ENCODE data around the gene SPEF1. TPM values are rescaled to one million over a fixed set of nuclear protein-coding genes. Genes with fewer than 3 reads are reported as not detected.

Gene SPEF1
- total RNA-seq, 1 experiment from 2014 or later = not detected

DNA sequence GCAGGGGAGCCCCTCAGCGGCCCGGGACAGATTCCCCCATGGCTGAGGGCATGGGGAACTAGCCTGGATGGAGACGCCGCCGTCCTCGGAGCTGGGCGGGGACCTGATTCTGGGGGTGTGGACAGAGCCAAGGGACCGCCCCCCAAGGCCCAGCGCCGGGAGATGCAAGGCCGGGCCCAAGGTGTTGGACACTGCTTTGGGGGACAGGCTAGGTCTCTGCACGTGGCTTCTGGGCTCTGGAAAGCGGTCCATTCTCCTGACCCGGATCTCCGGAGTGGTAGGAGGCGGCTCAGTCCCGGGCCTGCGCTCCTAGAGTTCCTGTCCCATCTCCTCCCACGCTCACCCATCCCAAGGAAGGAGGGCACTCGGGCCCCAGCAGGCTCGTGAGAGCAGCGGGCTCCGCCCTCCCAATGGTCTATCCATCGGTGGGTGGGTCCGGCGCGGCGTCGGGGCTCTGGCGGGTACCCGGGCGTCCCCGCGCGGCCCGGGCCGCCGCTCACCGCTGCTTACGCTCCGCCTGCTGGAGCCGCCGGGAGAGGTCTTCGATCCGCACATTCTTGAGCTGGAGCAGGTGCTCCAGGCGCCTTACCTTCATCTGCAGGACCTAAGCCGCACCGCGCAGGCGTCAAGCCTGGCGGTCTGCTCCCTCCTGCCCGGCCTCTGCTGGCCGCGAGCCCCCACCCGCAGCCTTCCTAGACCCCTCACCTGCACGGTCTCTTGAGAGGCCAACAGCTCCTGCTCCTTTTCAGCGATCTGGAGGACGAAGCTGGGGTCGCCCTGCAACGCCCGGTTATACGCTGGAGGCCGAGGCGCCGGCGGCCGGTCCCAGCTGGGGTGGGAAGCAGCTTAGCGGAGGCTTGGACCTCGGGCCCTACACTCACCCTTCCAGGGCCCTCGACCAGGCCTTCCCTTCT, 3.3 kb downstream of the SPEF1 start:
- Histone ChIP-seq H3K27me3 (replicated peaks) (peaks cover 15% of the 10 kb centered on the region), H3K36me3 (peaks cover 11% of the 10 kb centered on the region), H3K9me3 (replicated peaks) (no peaks in the 10 kb centered on the region; the same call in 1 of the 2 replicates), H3K4me3 (0 out of 2 replicates have a peak overlapping the region, but pooled peaks have one; percentile 12), H3K27ac (no peak overlapping the region), H3K4me1 (replicated peaks) (peaks cover 14% of the 10 kb centered on the region)
- DNase-seq (ENCODE audit: low read depth in 1 of 2, low spot score in 2 of 2) = no peak

DNA sequence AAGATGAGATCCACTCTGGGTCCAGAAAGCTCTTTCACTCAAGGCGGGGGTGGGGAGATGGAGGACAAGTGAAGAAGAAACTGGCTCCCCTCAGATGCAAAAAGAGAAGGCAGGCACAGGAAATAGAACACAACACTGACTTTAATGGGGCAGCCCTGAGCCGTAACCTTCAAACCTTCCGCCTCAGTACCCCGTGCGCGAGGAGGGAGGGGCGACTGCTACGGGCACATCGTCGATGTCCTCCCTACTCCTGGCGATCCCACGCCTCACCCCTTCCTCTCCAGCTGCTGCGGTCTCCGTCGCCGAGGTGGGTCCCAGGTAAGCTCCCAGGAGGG, 3.9 kb downstream of the SPEF1 start:
- H3K4me1 ChIP-seq (replicated peaks) = peaks cover 14% of the 10 kb centered on the region

DNA sequence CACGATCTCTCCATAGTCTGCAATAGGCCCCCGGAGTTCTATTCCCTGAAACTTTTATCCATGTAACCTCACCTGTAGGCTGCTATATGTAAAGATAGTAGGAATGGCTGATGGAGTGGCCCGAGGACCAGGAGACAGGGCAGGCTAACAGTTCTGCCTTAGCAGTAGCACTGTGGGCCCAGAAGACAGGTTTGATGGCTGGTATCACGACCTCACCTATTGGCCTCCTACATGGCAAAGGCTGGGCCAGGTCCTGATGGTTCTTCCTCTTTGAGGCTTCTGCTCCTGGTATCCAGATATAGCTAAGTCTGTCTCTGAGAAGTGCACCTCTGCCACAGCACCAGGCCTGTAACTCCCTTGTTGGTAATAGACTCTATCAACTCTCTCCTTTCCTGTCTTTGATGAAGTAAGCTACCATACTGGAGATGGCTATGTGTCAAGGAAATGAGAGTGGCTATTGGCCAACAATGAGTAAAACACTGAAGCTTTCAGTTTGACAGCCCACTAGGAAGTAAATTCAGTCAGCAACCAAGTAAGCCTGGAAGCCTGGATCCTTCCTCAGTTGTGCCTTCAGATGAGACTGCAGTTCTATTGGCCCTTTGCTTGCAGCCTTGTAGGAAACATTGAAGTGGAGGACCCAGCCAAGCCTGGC, 5.7 kb downstream of the SPEF1 start:
- Histone ChIP-seq H3K4me3 (no peak overlapping the region), H3K36me3 (no peaks in the 10 kb centered on the region), H3K27ac (no peak overlapping the region), H3K9me3 (replicated peaks) (no peaks in the 10 kb centered on the region; the same call in 1 of the 2 replicates), H3K27me3 (replicated peaks) (peaks cover 15% of the 10 kb centered on the region), H3K4me1 (replicated peaks) (peaks cover 9% of the 10 kb centered on the region)
- DNase-seq (ENCODE audit: low read depth in 1 of 2, low spot score in 2 of 2) = no peak

More for the DNA sequence above, 3.9 kb downstream of the SPEF1 start:
- Histone ChIP-seq H3K36me3 (peaks cover 6% of the 10 kb centered on the region), H3K27me3 (replicated peaks) (peaks cover 15% of the 10 kb centered on the region), H3K4me3 (0 out of 2 replicates have a peak overlapping the region, but pooled peaks have one; percentile 12), H3K9me3 (replicated peaks) (no peaks in the 10 kb centered on the region; the same call in 1 of the 2 replicates), H3K27ac (no peak overlapping the region)
- no peak for DNase-seq (ENCODE audit: low read depth in 1 of 2, low spot score in 2 of 2)

DNA sequence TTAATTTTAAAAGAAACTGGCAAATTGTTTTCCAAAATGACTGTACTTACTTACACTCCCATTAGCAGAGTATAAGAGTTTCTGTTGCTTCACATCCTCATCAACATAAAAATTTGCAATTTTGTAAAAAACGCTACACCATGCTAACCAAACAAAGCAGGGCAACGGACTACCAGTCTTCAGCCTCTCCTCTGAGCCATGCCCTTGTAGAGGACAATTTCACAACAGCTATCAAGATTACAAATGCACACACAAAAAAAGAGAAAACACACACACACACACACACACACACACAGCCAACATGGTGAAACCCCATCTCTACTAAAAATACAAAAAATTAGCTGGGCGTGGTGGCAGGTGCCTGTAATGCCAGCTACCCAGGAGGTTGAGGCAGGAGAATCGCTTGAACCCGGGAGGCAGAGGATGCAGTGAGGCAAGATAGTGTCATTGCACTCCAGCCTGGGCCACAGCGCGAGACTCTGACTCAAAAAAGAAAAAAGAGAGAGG, 9.6 kb downstream of the SPEF1 start:
- H3K4me3 ChIP-seq = no peak overlapping the region
- DNase-seq (ENCODE audit: low read depth in 1 of 2, low spot score in 2 of 2) = no peak
- no peaks in the 10 kb centered on the region for H3K36me3 ChIP-seq
- peaks cover 30% of the 10 kb centered on the region for H3K4me1 ChIP-seq (replicated peaks)
- no peaks in the 10 kb centered on the region; the same call in 1 of the 2 replicates for H3K9me3 ChIP-seq (replicated peaks)
- H3K27me3 ChIP-seq (replicated peaks) = no peaks in the 10 kb centered on the region
- no peak overlapping the region for H3K27ac ChIP-seq

DNA sequence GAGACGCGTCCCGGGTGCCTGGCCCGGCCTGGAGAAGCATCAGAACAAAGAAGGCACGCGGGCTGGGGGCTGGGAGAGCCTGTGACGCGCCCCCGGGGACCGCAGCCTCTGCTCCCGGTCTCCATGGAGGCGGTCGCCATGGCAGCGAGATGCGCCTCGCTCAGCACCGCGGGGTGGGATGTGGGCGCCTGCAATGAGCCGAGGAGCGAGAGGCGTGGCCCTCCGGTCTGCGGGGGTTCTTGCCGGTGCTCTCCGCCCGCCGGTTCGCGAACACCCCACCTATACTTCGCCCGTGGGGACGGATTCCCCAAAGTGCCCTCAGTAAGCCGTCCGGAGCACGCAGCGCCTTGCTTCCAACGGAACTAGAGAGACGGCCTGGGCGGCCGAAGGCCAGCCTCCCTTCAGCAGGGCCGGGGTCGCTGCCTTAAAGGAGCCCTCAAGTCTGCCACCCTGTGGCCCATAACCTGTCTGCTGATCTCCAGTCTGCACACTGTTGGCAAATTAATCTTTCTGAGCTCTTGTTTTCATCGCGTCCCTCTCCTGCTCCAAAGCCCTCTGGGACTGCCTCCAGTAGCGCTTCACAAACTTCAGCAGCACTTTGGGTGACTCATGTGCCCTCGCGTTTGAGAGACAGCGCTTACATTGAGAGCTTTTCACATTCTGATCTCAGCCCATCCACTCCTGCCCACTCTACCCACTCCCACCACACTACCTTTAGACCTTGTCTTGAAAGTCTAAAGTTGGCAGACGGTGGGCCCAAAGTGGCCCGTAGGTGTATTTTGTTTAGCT, 12.7 kb downstream of the SPEF1 start:
- H3K27ac ChIP-seq = peak overlapping the region; percentile 69
- H3K4me1 ChIP-seq (replicated peaks) = peaks cover 31% of the 10 kb centered on the region
- peak; percentile 78 to 88 for DNase-seq (ENCODE audit: low read depth in 1 of 2, low spot score in 2 of 2)
- no peaks in the 10 kb centered on the region for H3K27me3 ChIP-seq (replicated peaks)
- H3K4me3 ChIP-seq = peak overlapping the region; percentile 49
- H3K36me3 ChIP-seq = no peaks in the 10 kb centered on the region
- H3K9me3 ChIP-seq (replicated peaks) = no peaks in the 10 kb centered on the region

DNA sequence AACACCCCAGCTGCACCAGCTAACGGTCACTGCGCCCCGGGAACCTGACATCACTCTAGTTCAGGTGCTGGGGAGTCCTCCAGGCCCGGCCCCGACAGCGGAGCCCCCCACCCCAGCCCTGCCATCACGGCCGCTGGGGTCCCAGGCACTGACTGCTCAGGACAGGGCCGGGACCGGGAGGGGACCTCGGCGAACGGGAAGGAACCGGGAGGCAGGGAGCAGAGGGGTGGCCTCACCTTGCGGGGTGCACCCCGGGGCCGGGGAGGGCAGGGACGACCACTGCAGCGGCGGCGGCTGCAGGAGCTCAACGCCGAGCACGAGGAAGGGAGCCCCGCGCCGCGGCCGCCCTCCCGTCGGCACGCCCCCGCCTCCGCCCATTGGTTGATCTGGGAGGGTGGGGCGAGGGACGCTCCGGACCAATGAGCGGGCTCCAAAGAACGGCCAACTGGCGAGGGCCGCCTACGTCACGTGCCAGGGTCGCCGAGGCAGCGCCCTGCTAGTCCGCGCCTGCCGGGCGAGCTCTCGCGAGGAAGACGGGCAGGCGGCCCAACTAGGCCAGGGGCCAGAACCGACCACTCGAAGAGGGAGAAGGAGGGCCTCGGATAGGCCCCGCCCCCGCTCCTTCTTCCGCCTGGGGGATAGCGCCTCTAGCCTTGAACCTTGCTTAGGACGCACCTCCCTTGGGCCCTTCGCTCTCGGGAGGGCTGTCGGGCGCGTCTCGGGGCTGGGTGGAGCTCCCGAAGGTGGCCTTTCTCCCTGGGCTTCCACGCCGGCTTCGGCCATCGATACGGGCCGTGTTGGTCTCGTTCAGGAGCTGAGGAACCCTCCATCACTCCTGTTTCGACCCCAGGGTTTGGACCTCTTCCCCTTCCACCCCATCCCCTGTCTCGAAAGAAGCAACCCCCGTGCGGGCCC, 13.6 kb downstream of the SPEF1 start, which contains the start of gene ADISSP:
ADISSP (minus strand) TSS at position 327 of the 915 bp plus-strand sequence. CDS start 7,653 bp downstream, outside the sequence.
- Histone ChIP-seq H3K36me3 (no peaks in the 10 kb centered on the region), H3K27me3 (replicated peaks) (no peaks in the 10 kb centered on the region), H3K9me3 (replicated peaks) (no peaks in the 10 kb centered on the region), H3K4me3 (peak within 1 kb of the TSS; percentile 49), H3K4me1 (replicated peaks) (peaks cover 31% of the 10 kb centered on the region), H3K27ac (peak within 1 kb of the TSS; percentile 69)
- DNase-seq (ENCODE audit: low read depth in 1 of 2, low spot score in 2 of 2) = peak; percentile 98 to 99

- H3K4me1 ChIP-seq (replicated peaks) = peaks cover 31% of the 10 kb centered on the region
- DNase-seq (ENCODE audit: low read depth in 1 of 2, low spot score in 2 of 2) = no peak
- H3K27ac ChIP-seq = no peak overlapping the region
- H3K36me3 ChIP-seq = no peaks in the 10 kb centered on the region
- H3K27me3 ChIP-seq (replicated peaks) = no peaks in the 10 kb centered on the region
- no peaks in the 10 kb centered on the region for H3K9me3 ChIP-seq (replicated peaks)
- peak overlapping the region; percentile 49 for H3K4me3 ChIP-seq
Observed at GRCh38 chr20:3767110-3767426, 14.2 kb downstream of the SPEF1 start.

GRCh38 chr20:3766422-3767109, 14.7 kb downstream of the SPEF1 start:
- H3K9me3 ChIP-seq (replicated peaks) = no peaks in the 10 kb centered on the region
- H3K27me3 ChIP-seq (replicated peaks) = no peaks in the 10 kb centered on the region

GRCh38 chr20:3765171-3765882, 15.9 kb downstream of the SPEF1 start:
- peaks cover 31% of the 10 kb centered on the region for H3K4me1 ChIP-seq (replicated peaks)
- H3K27ac ChIP-seq = no peak overlapping the region
- no peaks in the 10 kb centered on the region for H3K27me3 ChIP-seq (replicated peaks)
- H3K36me3 ChIP-seq = no peaks in the 10 kb centered on the region
- H3K9me3 ChIP-seq (replicated peaks) = no peaks in the 10 kb centered on the region
- DNase-seq (ENCODE audit: low read depth in 1 of 2, low spot score in 2 of 2) = no peak
- no peak overlapping the region for H3K4me3 ChIP-seq

More at GRCh38 chr20:3766422-3767109, 14.7 kb downstream of the SPEF1 start:
- no peak for DNase-seq (ENCODE audit: low read depth in 1 of 2, low spot score in 2 of 2)
- Histone ChIP-seq H3K36me3 (no peaks in the 10 kb centered on the region), H3K4me3 (peak overlapping the region; percentile 49), H3K27ac (no peak overlapping the region), H3K4me1 (replicated peaks) (peaks cover 31% of the 10 kb centered on the region)

GRCh38 chr20:3764659-3765058, 16.6 kb downstream of the SPEF1 start:
- Histone ChIP-seq H3K4me1 (replicated peaks) (peaks cover 27% of the 10 kb centered on the region), H3K4me3 (no peak overlapping the region), H3K27ac (no peak overlapping the region), H3K27me3 (replicated peaks) (no peaks in the 10 kb centered on the region), H3K36me3 (no peaks in the 10 kb centered on the region), H3K9me3 (replicated peaks) (no peaks in the 10 kb centered on the region)
- DNase-seq (ENCODE audit: low read depth in 1 of 2, low spot score in 2 of 2) = no peak

- Histone ChIP-seq H3K27ac (no peak overlapping the region), H3K36me3 (no peaks in the 10 kb centered on the region), H3K27me3 (replicated peaks) (no peaks in the 10 kb centered on the region), H3K9me3 (replicated peaks) (no peaks in the 10 kb centered on the region), H3K4me1 (replicated peaks) (peaks cover 20% of the 10 kb centered on the region), H3K4me3 (no peak overlapping the region)
- no peak for DNase-seq (ENCODE audit: low read depth in 1 of 2, low spot score in 2 of 2)
Observed at GRCh38 chr20:3763671-3764601, 17.3 kb downstream of the SPEF1 start.
